Stimulated activated effector memory CD8-positive, alpha-beta T cell treated with anti-CD3 and anti-CD28 coated beads, Interleukin-12 subunit alpha, Interleukin-12 subunit beta, amount 100 ng/mL, for 72 hours (primary cell): ENCODE measurements around the gene CYP2J2.

Source experiments
- ATAC-seq: fragments of 150-1000 bp; cut with Tn5 transposase; 2 replicates; pipeline ENCODE4 v1.10.0; 2021
- DNase-seq, 2 donors: peaks; one replicate each; pipeline ENCODE4 v3.0.0; 2021 to 2022; ENCODE audit warnings: low spot score in 2 of 2
- H3K27ac Mint-ChIP-seq: one replicate; pipeline ENCODE4 v1.8.0; 2022; ENCODE audit warnings: mild to moderate bottlenecking, mixed read lengths
- H3K36me3 Mint-ChIP-seq: one replicate; pipeline ENCODE4 v1.8.0; 2022; ENCODE audit warnings: mild to moderate bottlenecking, mixed read lengths
- H3K4me1 Mint-ChIP-seq: one replicate; pipeline ENCODE4 v1.8.0; 2022; ENCODE audit warnings: mixed read lengths
- H3K4me3 Mint-ChIP-seq: one replicate; pipeline ENCODE4 v1.8.0; 2022; ENCODE audit warnings: mild to moderate bottlenecking, mixed read lengths
- H3K9me3 Mint-ChIP-seq: one replicate; pipeline ENCODE4 v1.8.0; 2022; ENCODE audit warnings: mixed read lengths

The CYP2J2 gene

DNA sequence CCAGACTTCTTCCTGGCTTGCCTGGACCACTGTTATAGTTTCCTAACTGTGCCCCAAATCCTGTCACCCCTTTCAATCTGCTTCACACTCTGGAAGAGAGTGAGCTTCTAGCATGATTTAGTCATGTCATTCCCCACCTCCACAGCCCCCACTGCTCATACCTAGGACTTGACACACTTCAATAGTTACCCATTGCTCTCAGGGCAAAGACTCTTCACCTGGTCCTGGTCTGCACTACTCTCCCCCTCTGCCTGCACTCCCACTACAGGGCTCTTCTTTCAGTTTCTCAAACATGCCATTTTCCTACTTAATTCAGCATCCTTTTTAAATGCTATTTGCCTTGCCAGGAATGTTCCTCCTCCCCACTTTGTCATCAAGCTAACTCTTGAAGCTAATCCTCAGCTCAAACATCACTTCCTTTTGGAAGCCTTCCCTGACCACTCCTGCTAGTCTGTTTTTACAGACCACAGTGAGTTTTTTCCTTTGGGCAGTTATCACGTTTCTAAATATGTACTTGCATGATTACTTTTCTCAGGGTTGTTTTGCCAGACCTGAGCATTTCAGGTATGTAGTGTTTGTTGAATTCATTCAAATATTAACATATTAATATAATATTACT is 24.7 kb downstream of the CYP2J2 start:
- Mint-ChIP-seq H3K36me3 (no peaks in the 10 kb centered on the region), H3K4me1 (no peaks in the 10 kb centered on the region), H3K27ac (no peak overlapping the region), H3K4me3 (no peak overlapping the region), H3K9me3 (no peaks in the 10 kb centered on the region)
- no peak for DNase-seq
- ATAC-seq = no peak

DNA sequence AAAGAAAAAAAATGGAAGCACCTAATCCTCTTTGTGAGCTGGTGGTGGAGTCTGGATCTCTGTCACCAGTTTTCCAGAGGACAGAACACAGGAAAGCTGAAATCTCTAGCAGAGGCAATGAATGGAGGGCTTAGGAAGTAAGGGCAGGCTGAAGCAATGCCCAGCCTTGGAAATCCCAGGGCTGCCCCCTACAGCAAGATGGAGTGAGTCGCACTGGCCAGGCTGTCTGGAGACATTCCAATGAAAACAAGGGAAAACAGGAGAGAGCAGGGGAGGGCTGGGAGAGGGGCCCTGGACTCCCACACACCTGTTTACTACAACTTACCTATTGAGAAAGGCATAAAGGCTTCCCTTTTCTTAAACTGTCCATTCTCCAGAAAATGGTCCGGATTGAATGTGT is 25.9 kb downstream of the CYP2J2 start:
- Mint-ChIP-seq H3K36me3 (no peaks in the 10 kb centered on the region), H3K27ac (no peak overlapping the region), H3K9me3 (no peaks in the 10 kb centered on the region), H3K4me1 (no peaks in the 10 kb centered on the region), H3K4me3 (no peak overlapping the region)
- DNase-seq = no peak
- ATAC-seq = no peak

DNA sequence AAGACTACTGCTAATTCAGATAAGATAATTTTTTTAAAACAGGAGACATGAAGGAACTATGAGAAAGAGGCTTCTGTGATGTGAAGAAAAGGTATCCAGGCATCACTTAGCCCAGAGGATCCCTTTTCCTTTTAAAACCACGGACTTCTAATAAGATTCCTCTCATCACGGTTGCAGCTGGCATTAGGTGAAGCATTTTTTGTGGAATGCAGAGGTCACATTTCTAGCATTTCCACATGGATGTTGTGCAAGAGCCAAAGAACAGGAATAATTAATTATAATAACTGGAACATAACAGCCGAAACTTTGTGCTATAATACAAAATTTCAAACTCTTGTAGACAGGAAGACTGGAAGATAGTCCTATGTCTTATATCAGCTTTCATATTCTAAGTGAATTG is 27.6 kb downstream of the CYP2J2 start:
- ATAC-seq (no peak), DNase-seq (no peak)
- Mint-ChIP-seq H3K27ac (no peak overlapping the region), H3K4me3 (no peak overlapping the region), H3K4me1 (no peaks in the 10 kb centered on the region), H3K9me3 (no peaks in the 10 kb centered on the region), H3K36me3 (no peaks in the 10 kb centered on the region)

DNA sequence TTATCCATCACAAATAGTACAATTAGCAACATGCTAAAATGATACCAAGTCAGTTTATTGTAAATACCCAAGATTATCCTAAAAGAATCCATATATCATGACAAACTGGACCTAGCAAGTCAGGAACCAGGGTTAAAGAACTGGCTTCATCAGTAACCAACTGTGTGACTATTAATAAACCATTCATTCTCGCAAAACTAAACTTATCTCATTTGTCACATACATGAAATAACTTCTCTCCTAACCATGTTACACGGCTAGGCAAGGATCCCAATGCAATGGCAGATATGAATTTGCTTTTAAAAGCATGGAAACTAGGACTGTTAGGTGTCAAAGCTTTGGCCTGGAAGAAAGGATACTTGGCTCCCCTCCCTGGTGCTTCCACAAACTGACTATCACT is 29.4 kb downstream of the CYP2J2 start:
- no peak for DNase-seq
- no peaks in the 10 kb centered on the region for H3K36me3 Mint-ChIP-seq
- no peaks in the 10 kb centered on the region for H3K9me3 Mint-ChIP-seq
- no peak overlapping the region for H3K27ac Mint-ChIP-seq
- H3K4me1 Mint-ChIP-seq = peaks cover 8% of the 10 kb centered on the region
- ATAC-seq = no peak
- no peak overlapping the region for H3K4me3 Mint-ChIP-seq

DNA sequence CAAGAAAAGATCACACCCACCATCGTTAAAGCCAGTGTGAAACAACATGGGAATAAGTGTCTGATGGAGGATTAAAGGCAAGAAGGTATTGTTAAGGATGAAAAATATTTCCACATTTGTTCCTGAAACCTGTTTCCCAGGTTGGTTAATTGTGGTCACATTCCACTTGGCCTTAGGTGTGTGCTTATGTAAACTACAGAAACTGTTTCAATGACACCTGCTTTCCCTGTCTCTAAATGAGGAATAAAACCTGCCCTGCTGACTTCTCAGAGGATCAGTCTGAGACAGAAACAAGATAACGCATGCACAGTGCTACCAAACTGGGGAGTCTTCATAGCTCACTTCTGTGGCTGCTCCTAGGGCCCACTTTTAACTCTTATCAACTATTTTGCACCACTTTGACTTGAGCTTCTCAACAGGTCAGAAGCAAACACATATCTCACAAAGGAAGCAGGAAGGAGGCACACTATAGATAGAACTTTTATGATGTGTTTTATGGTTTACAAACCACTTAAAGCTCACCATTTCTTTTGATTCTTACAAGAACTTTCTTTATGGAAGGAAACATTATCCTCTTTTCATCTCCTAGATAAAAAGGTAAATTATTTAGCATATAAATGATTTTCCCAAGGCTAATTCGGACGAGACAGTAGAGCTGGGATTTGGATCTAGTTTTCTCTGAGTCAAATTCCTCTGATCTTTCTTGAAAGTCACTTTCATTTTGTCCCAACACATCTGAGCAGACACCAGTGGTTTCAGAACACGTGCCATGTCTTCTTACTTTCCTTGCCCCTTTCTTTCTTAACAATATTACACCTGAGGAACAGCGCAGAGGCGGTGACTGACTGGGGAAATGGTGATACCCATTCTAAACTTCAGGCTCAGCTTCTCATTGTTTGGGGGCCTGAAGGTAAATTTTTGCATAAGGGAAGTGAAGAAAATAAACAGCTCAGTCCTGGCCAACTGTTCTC is 33.4 kb downstream of the CYP2J2 start:
- no peak overlapping the region for H3K4me3 Mint-ChIP-seq
- H3K4me1 Mint-ChIP-seq = peaks cover 8% of the 10 kb centered on the region
- H3K27ac Mint-ChIP-seq = no peak overlapping the region
- ATAC-seq (no peak), DNase-seq (no peak)
- H3K36me3 Mint-ChIP-seq = no peaks in the 10 kb centered on the region
- no peaks in the 10 kb centered on the region for H3K9me3 Mint-ChIP-seq

DNA sequence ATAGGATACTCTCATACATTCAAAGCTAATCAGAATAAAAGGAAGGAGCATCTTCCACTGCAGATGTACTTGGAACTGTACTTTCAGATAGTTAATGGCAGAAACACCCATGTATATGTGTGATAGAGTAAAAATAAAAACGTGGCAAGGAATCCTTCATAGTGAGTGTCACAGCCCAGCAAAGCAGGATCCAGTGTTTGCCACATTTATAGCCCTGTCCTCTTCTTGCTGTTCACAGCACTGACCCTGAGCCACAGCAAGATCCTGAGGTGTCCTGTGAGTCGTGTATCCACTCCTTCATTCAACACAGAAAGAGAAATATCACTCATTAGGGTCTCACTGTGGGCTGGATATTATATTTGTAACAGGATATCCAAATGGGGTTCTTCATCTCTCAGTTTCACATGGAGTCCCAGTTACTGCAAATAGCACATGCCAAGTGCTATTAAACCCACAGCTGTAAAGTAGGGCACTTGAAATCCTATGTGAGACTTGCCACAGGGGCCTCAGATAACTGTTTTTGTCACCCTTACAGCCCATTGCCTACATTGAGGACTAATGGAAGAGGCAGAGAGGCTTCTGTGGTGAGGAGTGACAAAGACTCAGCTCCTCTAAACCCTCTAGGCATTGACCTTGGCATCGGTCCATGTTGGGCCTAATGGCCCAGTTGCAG is 41.3 kb downstream of the CYP2J2 start:
- ATAC-seq (no peak), DNase-seq (no peak)
- Mint-ChIP-seq H3K27ac (no peak overlapping the region), H3K9me3 (no peaks in the 10 kb centered on the region), H3K4me1 (no peaks in the 10 kb centered on the region), H3K4me3 (no peak overlapping the region), H3K36me3 (no peaks in the 10 kb centered on the region)

DNA sequence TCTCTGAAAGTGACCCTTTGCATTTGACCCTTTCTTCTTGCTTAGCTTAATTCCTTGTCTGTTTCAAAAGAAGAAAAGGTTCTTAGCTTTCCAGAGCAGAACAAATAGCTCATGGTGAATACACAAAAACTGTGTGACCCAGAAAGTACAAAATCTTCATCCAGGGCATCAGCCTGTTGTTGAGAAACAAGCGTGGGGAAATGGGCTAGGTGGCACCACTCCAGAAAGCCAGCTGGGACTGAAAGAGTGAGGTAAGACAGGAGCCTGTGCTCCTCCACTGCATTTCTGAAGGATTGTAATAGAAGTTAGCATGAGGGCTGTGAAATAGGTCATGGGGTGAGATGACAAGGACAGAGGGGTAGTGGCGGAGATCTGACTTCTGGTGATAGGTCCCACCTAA is 45.8 kb downstream of the CYP2J2 start:
- no peak for ATAC-seq
- H3K36me3 Mint-ChIP-seq = no peaks in the 10 kb centered on the region
- no peak overlapping the region for H3K27ac Mint-ChIP-seq
- H3K9me3 Mint-ChIP-seq = peaks cover 4% of the 10 kb centered on the region
- no peak for DNase-seq
- H3K4me1 Mint-ChIP-seq = no peaks in the 10 kb centered on the region
- no peak overlapping the region for H3K4me3 Mint-ChIP-seq

DNA sequence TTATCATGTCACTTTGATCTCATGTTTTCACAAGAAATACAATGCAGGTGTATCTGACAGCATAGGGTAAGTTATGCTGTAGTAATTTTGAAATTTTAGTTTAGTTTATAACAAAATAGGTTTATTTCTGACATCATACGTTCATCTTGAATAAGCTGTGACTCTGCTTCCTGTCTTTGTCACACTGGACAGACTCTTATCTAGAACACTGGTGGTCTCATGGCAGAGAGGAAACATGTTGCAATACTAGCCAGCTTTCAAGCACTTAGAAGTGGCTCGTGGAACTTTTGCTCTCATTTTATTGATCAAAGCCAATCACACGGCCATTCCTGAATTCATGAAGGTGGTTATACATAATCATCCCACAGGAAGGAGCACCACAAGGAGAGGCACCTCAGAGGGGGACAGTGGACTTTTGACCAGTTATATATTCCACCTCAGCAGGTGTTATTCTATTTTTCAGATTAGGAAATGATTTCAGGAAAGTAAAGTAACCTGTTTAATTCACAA is 46.5 kb downstream of the CYP2J2 start:
- no peak for ATAC-seq
- no peak for DNase-seq
- Mint-ChIP-seq H3K4me3 (no peak overlapping the region), H3K27ac (no peak overlapping the region), H3K36me3 (no peaks in the 10 kb centered on the region), H3K9me3 (peaks cover 4% of the 10 kb centered on the region), H3K4me1 (no peaks in the 10 kb centered on the region)

DNA sequence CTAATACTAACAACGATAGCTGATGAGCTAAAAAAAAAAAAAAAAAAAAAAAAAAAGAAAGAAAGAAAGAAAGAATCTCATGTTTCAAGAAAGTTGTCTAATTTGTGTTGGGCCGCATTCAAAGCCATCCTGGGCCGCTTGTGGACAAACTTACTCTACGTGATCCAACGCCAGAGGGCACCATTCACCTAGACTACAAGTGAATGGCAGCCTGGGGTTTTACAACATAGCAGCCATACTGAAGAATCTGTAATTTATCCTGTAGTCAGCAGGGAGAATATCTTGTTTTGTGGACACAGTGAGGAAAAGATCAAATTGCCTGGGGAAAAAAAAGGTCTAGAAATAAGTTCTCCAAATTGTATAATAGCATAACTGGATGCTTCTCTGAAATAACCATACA is 47.0 kb downstream of the CYP2J2 start:
- no peak for ATAC-seq
- Mint-ChIP-seq H3K27ac (no peak overlapping the region), H3K4me1 (no peaks in the 10 kb centered on the region), H3K36me3 (no peaks in the 10 kb centered on the region), H3K9me3 (peaks cover 4% of the 10 kb centered on the region), H3K4me3 (no peak overlapping the region)
- DNase-seq = no peak

DNA sequence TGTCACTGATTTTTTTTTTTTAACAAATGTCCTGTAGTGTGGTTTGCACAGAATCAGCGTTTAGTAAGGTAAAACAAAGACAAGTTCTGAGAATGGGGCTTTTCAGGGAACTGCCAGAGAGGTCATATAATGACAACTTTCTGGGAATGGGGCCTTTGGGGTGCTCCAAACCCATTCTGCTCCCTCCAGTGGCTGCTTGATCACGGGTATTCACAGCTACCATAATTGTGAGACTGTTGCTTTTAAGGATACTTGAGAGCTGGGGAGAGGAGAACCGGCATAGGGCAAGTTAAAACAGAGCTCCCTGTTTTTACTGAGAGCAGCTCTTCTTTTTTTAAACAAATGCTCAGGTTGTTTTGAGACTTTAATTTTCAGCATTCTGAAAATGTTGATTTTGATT is 48.2 kb downstream of the CYP2J2 start:
- DNase-seq (no peak), ATAC-seq (no peak)
- no peaks in the 10 kb centered on the region for H3K36me3 Mint-ChIP-seq
- peaks cover 4% of the 10 kb centered on the region for H3K9me3 Mint-ChIP-seq
- H3K4me1 Mint-ChIP-seq = no peaks in the 10 kb centered on the region
- no peak overlapping the region for H3K27ac Mint-ChIP-seq
- no peak overlapping the region for H3K4me3 Mint-ChIP-seq

DNA sequence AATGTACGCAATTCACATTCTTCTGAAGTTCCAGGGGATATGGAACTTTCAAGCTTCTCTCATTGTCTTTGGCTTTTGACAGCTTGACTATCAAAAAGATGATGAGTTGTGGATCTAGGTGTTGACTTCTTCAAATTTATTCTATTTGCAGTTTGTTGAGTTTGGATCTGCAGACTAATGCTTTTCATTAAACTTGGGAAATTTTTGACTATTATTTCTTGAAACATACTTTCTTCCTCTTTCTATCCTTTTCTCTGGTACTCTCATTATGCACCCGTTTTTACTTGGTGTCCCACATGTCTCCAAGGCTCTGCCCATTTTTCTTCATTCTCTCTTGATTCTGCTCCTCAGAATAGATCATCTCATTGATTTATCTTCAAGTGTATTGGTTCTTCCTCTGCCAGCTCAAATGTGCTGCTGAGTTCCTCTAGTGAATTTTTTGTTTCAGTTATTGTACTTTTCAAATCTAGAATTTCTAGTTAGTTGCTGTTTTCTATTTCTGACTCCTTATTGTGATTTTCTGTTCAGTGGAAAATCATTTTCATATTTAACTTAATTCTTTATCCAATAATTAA is 49.4 kb downstream of the CYP2J2 start:
- no peak for DNase-seq
- no peak overlapping the region for H3K27ac Mint-ChIP-seq
- peaks cover 4% of the 10 kb centered on the region for H3K9me3 Mint-ChIP-seq
- no peak for ATAC-seq
- no peak overlapping the region for H3K4me3 Mint-ChIP-seq
- no peaks in the 10 kb centered on the region for H3K4me1 Mint-ChIP-seq
- peaks cover 7% of the 10 kb centered on the region for H3K36me3 Mint-ChIP-seq

DNA sequence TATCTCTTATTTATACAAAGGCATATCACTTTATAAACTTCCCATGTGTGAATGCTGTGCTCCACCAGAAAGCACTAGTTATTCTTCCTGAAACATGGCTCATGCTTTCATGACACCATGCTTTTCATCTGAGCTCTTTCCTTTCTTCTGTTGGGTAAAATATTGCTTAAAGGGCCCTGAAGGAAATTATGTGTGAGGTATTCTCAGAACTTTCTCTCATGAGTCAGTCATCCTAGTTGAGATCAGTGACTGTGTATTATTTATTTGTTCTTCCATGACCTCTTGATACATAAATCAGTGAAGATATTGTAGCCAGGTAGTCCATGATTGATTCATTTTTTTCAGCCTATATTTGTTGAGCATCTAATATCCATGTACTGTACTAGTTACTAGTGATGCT is 54.8 kb downstream of the CYP2J2 start:
- Mint-ChIP-seq H3K4me1 (no peaks in the 10 kb centered on the region), H3K9me3 (no peaks in the 10 kb centered on the region), H3K4me3 (no peak overlapping the region), H3K36me3 (peaks cover 7% of the 10 kb centered on the region), H3K27ac (no peak overlapping the region)
- DNase-seq (no peak), ATAC-seq (no peak)

DNA sequence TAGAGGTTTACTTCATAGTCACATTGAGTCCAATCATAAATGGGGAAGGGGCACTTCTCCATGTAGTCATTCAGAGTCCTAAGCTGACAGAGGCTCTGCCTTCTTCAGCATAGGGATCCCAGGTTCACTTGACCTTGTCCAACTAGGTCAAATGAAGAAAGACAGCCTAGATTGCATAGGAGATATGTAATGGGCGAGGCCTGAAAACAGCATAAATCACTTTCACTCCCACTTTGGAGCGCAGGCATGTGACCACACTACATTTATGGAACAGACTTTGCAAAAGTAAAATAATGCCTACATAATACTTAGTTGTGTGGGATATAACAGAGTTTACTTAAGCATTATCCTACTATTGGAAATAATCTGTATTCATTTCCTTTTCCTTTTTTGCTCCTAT is 60.1 kb downstream of the CYP2J2 start:
- H3K9me3 Mint-ChIP-seq = no peaks in the 10 kb centered on the region
- no peak overlapping the region for H3K4me3 Mint-ChIP-seq
- ATAC-seq = no peak
- peaks cover 4% of the 10 kb centered on the region for H3K36me3 Mint-ChIP-seq
- no peaks in the 10 kb centered on the region for H3K4me1 Mint-ChIP-seq
- DNase-seq = no peak
- H3K27ac Mint-ChIP-seq = no peak overlapping the region

DNA sequence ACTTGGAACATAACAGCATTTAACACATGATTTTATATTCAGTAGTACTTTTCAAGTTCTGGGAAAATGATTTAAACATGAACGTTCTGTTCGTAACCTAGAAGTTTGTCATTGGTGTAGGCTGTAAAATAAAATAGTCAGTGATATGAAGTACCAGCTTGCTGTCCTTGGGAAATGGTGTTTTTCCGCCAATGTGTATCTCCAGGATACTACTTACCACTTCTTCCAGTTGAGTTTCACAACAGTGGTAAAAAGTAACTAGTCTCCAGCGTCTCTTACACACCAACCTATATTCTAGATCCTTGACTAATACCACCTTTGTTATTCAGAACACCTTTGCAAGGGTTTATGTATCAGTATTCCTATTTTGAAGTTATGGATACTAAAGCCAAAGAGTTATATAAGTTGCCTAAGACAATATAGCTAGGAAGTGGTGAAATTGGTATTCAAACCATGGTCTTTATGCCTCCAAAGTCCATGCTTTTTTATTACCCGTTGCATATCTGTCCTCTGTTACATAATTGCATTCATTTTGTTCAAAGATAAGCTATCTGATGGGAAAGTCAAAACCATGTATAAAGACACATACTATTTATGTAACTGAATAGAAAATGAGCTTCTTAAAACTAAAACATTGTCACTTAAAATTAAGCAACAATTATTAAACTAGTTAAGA is 68.8 kb downstream of the CYP2J2 start:
- Mint-ChIP-seq H3K9me3 (peaks cover 3% of the 10 kb centered on the region), H3K4me3 (no peak overlapping the region), H3K27ac (no peak overlapping the region), H3K4me1 (no peaks in the 10 kb centered on the region), H3K36me3 (peaks cover 24% of the 10 kb centered on the region)
- ATAC-seq (no peak), DNase-seq (no peak)
